HepG2 (cell line): ENCODE measurements around the gene RBM45. TPM values are rescaled to one million over a fixed set of nuclear protein-coding genes. Genes with fewer than 3 reads are reported as not detected.
A peak's percentile ranks its signal among the peaks of the same experiment; 100 is the strongest.

Experiments
- ATAC-seq: fragments of 200-7000 bp; cut with Tn5 transposase; 3 replicates; pipeline ENCODE4 v1.9.1; 2020; ENCODE audit warnings: mild to moderate bottlenecking, moderate library complexity
- BruUV-seq: library from RNA; stranded (reverse); fragments of 400-500 nt; replicated peaks from 2 replicates; lab custom pipeline; 2021; lab: Mats Ljungman, UMichigan
- CTCF ChIA-PET: fragments of 300-600 bp; formaldehyde crosslinking; extraction: SDS; loops from one replicate; lab custom pipeline; 2021; ENCODE audit warnings: low total read pairs, inconsistent platforms, low intra/inter-chr PET ratio; lab: Yijun Ruan, JAX
- POLR2A ChIA-PET: fragments of 350-600 bp; sonication (Branson Sonifier 250); formaldehyde crosslinking; loops from one replicate; lab custom pipeline; 2020; ENCODE audit warnings: antibody characterized with exemption, inconsistent platforms; lab: Yijun Ruan, JAX
- DNase-seq: peaks from one replicate; pipeline ENCODE4 v3.0.0-alpha.2; 2015; ENCODE audit warnings: low spot score
- FAIRE-seq: peaks from 3 replicates; lab custom pipeline; 2011; peaks lifted over from hg19 to GRCh38; lab: Jason Lieb, UNC
- H2AFZ ChIP-seq: one replicate; pipeline ENCODE4 v1.6.1; 2011; ENCODE audit warnings: low read length, inconsistent platforms
- H3K27ac ChIP-seq: fragments of 300-600 bp; 3 replicates; pipeline ENCODE4 v1.8.0; 2011; ENCODE audit warnings: mixed run types, mild to moderate bottlenecking, mixed read lengths, low read length, inconsistent platforms; ENCODE audit not compliant: insufficient read depth; ENCODE audit errors: extremely low read length
- H3K27me3 ChIP-seq, 2 experiments: fragments of 200-600 bp in 1 of 2; 2 replicates in 1 of 2; 3 replicates in 1 of 2; pipeline versions ENCODE4 v1.6.0 to v1.8.0; 2011; ENCODE audit warnings: low read length in 2 of 2, mild to moderate bottlenecking in 2 of 2, moderate library complexity in 2 of 2, inconsistent platforms in 1 of 2; ENCODE audit not compliant: insufficient read depth in 2 of 2, control insufficient read depth in 1 of 2
- H3K36me3 ChIP-seq, 2 experiments: fragments of 200-600 bp in 1 of 2; replicated peaks in 1 of 2; 2 replicates in 1 of 2; 3 replicates in 1 of 2; pipeline versions ENCODE4 v1.5.1 to v1.8.0; 2011; ENCODE audit warnings: low read length in 2 of 2, inconsistent platforms in 1 of 2; ENCODE audit not compliant: insufficient read depth in 2 of 2, control insufficient read depth in 1 of 2
- H3K4me1 ChIP-seq: 2 replicates; pipeline ENCODE4 v1.5.1; 2012; ENCODE audit warnings: low read length, inconsistent platforms; ENCODE audit not compliant: insufficient read depth
- H3K4me2 ChIP-seq: 2 replicates; pipeline ENCODE4 v1.6.0; 2011; ENCODE audit warnings: low read depth, low read length, inconsistent platforms
- H3K4me3 ChIP-seq, 3 experiments: fragments of 200-600 bp in 1 of 3; sonication (generic), shearing (Covaris generic) in 1 of 3; replicated peaks in 1 of 3; 2 replicates each; pipeline ENCODE4 v1.5.1; 2011 to 2016; ENCODE audit warnings: low read length in 3 of 3, inconsistent platforms in 2 of 3, low read depth in 2 of 3, mild to moderate bottlenecking in 2 of 3, control low read depth in 1 of 3, mixed read lengths in 1 of 3; ENCODE audit not compliant: insufficient read depth in 1 of 3
- H3K79me2 ChIP-seq: one replicate; pipeline ENCODE4 v1.6.1; 2011; ENCODE audit warnings: low read length, inconsistent platforms; ENCODE audit not compliant: insufficient read depth
- H3K9ac ChIP-seq: 2 replicates; pipeline ENCODE4 v1.6.0; 2011; ENCODE audit warnings: mild to moderate bottlenecking, low read depth, low read length, inconsistent platforms; ENCODE audit not compliant: insufficient read depth
- H3K9me3 ChIP-seq: 2 replicates; pipeline ENCODE4 v1.5.1; 2012; ENCODE audit warnings: mild to moderate bottlenecking, low read length
- H4K20me1 ChIP-seq: 2 replicates; pipeline ENCODE4 v1.6.0; 2011; ENCODE audit warnings: inconsistent platforms, mild to moderate bottlenecking, low read length, moderate library complexity; ENCODE audit not compliant: insufficient read depth
- AGO1 ChIP-seq: fragments of 200-400 bp; formaldehyde crosslinking; IDR thresholded peaks from 2 replicates; pipeline ENCODE4 v1.6.1; 2017; ENCODE audit warnings: mild to moderate bottlenecking, low read depth, low read length, moderate library complexity; ENCODE audit not compliant: poor library complexity, severe bottlenecking
- AGO2 ChIP-seq: fragments of 200-400 bp; formaldehyde crosslinking; optimal IDR thresholded peaks from 2 replicates; pipeline ENCODE3; 2017; ENCODE audit warnings: mild to moderate bottlenecking, low read depth, low read length, moderate library complexity
- BCL6 ChIP-seq: IDR thresholded peaks from 2 replicates; pipeline ENCODE4 v1.6.1; 2016; ENCODE audit warnings: missing genetic modification reagents, missing compliant biosample characterization
- CEBPB ChIP-seq: IDR thresholded peaks from 2 replicates; pipeline ENCODE4 v1.6.1; 2011; ENCODE audit warnings: low read depth, low read length, improper control_type of control experiment, borderline replicate concordance
- GATAD2A ChIP-seq: IDR thresholded peaks from 2 replicates; pipeline ENCODE4 v1.6.1; 2016
- HNRNPL ChIP-seq: fragments of 200-400 bp; formaldehyde crosslinking; IDR thresholded peaks from 2 replicates; pipeline ENCODE4 v1.6.1; 2017; ENCODE audit warnings: mild to moderate bottlenecking, low read depth, low read length
- KAT7 ChIP-seq: IDR thresholded peaks from 2 replicates; pipeline ENCODE4 v1.6.1; 2018; ENCODE audit warnings: borderline replicate concordance, missing compliant biosample characterization
- LCORL ChIP-seq, 2 experiments: fragments of 450-650 bp in 1 of 2; sonication (generic) in 1 of 2; formaldehyde crosslinking in 1 of 2; IDR thresholded peaks; 2 replicates each; pipeline versions ENCODE4 v1.5.0 to v1.6.1; 2017 to 2020; ENCODE audit warnings: antibody characterized with exemption in 1 of 2, missing genetic modification reagents in 1 of 2
- NCOA1 ChIP-seq: sonication (generic); formaldehyde crosslinking; IDR thresholded peaks from 2 replicates; pipeline ENCODE4 v1.9.0; 2021; ENCODE audit warnings: missing genetic modification reagents
- NPAS2 ChIP-seq: sonication (generic); formaldehyde crosslinking; IDR thresholded peaks from 2 replicates; pipeline ENCODE4 v1.8.0; 2022; ENCODE audit warnings: mild to moderate bottlenecking, missing genetic modification reagents, borderline replicate concordance
- RARA ChIP-seq: IDR thresholded peaks from 2 replicates; pipeline ENCODE4 v1.6.1; 2016; ENCODE audit warnings: missing genetic modification reagents, missing compliant biosample characterization
- RCOR2 ChIP-seq: IDR thresholded peaks from 2 replicates; pipeline ENCODE4 v1.6.1; 2016; ENCODE audit warnings: missing biosample characterization, missing genetic modification reagents
- SSRP1 ChIP-seq: IDR thresholded peaks from 2 replicates; pipeline ENCODE4 v1.6.1; 2016; ENCODE audit warnings: control low read depth
- ZMAT5 ChIP-seq: sonication (generic); formaldehyde crosslinking; IDR thresholded peaks from 2 replicates; pipeline ENCODE4 v1.5.0; 2020; ENCODE audit warnings: mild to moderate bottlenecking, low read depth, missing genetic modification reagents, borderline replicate concordance
- ZNF30 ChIP-seq: sonication (generic); formaldehyde crosslinking; IDR thresholded peaks from 2 replicates; pipeline ENCODE4 v1.5.0; 2020; ENCODE audit warnings: mild to moderate bottlenecking, missing genetic modification reagents
- ZNF782 ChIP-seq: sonication (generic); formaldehyde crosslinking; IDR thresholded peaks from 2 replicates; pipeline ENCODE4 v1.4.0; 2020; ENCODE audit warnings: missing genetic modification reagents, mild to moderate bottlenecking, borderline replicate concordance
- ZNF83 ChIP-seq: sonication (generic); formaldehyde crosslinking; IDR thresholded peaks from 2 replicates; pipeline ENCODE4 v1.4.0; 2020; ENCODE audit warnings: missing genetic modification reagents, mild to moderate bottlenecking, borderline replicate concordance
- ZSCAN25 ChIP-seq: sonication (generic); formaldehyde crosslinking; IDR thresholded peaks from 2 replicates; pipeline ENCODE4 v1.8.0; 2022; ENCODE audit warnings: mild to moderate bottlenecking, missing genetic modification reagents
- WGBS: methylation state at CpG from one replicate; pipeline ENCODE4 v1.1.6; 2017; ENCODE audit warnings: low lambda C conversion rate; 5-methylcytosine and 5-hydroxymethylcytosine counted together
- in situ Hi-C: cut with HindIII; loops from 2 replicates; pipeline ENCODE4 v1.10.0; 2017; ENCODE audit warnings: low pct_unique_long_range_greater_than_20kb; ENCODE audit not compliant: extremely low pct_ligation_motif_present
- intact Hi-C: fragments of 100-400 bp; cut with micrococcal nuclease; formaldehyde crosslinking; loops from one replicate; pipeline ENCODE4 v1.10.0; 2022; ENCODE audit not compliant: unreplicated experiment
- polyA plus RNA-seq, 8 experiments: library from polyadenylated mRNA; depleted of rRNA in 3 of 8; stranded (reverse) in 7 of 8; unstranded in 1 of 8; fragments of >200 nt; fragmentation: Illumina TruSeq in 4 of 8; extraction: Trizol in 4 of 8; gene quantifications; 2 replicates each; pipeline versions ENCODE4 v1.2.1 to v1.2.3, GENCODE V29; 2011 to 2016; ENCODE audit warnings: low read depth in 4 of 8, missing spikeins in 1 of 8, mixed read lengths in 1 of 8; ENCODE audit not compliant: insufficient read depth in 1 of 8
- total RNA-seq, 5 experiments: library from RNA; depleted of rRNA; stranded (reverse); fragments of >200 nt; fragmentation: Illumina TruSeq; extraction: Trizol; gene quantifications; 2 replicates each; pipeline ENCODE4 v1.2.3, GENCODE V29; 2016; ENCODE audit warnings: low read depth in 1 of 5

Gene RBM45
- total and polyA plus RNA-seq, 2 of the 13 experiments (the other 11 are each of a cell fraction or from before 2014, with no cell fraction given), result 5.7 to 25.2 TPM

- peak; percentile 47; the same call in 1 of the 2 replicates for TF ChIP-seq BCL6 (CRISPR knock-in tag)
- TF ChIP-seq LCORL (IDR thresholded peaks at IDR 0.05), result peak; percentile 88
- TF ChIP-seq LCORL (CRISPR knock-in tag; IDR thresholded peaks at IDR 0.05), result no peak
- peak; percentile 46 for TF ChIP-seq GATAD2A (CRISPR knock-in tag)
- peak; percentile 79; the same call in 1 of the 2 replicates for TF ChIP-seq CEBPB
- peak; percentile 41; the same call in 1 of the 2 replicates for TF ChIP-seq RCOR2
- TF ChIP-seq KAT7 (CRISPR knock-in tag), result no peak
- TF ChIP-seq RARA (CRISPR knock-in tag), result 0 out of 2 replicates have a peak, but pooled peaks have one; percentile 7
- 0 out of 2 replicates have a peak, but pooled peaks have one; percentile 45 for TF ChIP-seq SSRP1 (CRISPR knock-in tag)
- TF ChIP-seq, all 625 proteins: peak for 32
Observed at GRCh38 chr2:178070824-178071223, 41.4 kb upstream of the RBM45 start (continued).

- H3K27ac ChIP-seq, result no peak overlapping the region
- ChIA-PET POLR2A (interaction anchor here (1.0 kb wide), 1 partner anchor 40 kb away, joined by 3 read pairs; the partner anchor contains the start of gene RBM45), CTCF (no interaction called here)
Observed at GRCh38 chr2:178072000-178072382, 40.2 kb upstream of the RBM45 start.

More at GRCh38 chr2:178072000-178072382, 40.2 kb upstream of the RBM45 start:
- peaks cover 51% of the 10 kb centered on the region for H3K4me1 ChIP-seq
- H3K4me2 ChIP-seq, result peak overlapping the region; percentile 85
- in situ Hi-C loops, result no loop called here
- peak overlapping the region; percentile 70 for H3K9ac ChIP-seq
- WGBS, result 30% methylated on average over 2 of the region's 11 CpGs
- no TSS peak for BruUV-seq
- FAIRE-seq, result no peak
- H4K20me1 ChIP-seq, result no peaks in the 10 kb centered on the region
- no peaks in the 10 kb centered on the region for H3K79me2 ChIP-seq
- H3K27me3 ChIP-seq, result peaks cover 0 to 6% of the 10 kb centered on the region in 2 experiments; a peak in 1 of 5 replicates
- intact Hi-C loops, result loop anchor here (2.0 to 5.0 kb wide), 3 partner anchors 41 to 165 kb away; partner anchors contain the start of gene RBM45
- H3K36me3 ChIP-seq, result no peaks in the 10 kb centered on the region
- DNase-seq, result no peak
- H3K4me3 ChIP-seq, result peak overlapping the region; percentile 67 to 77 (median 76)
- peak; percentile 28 for TF ChIP-seq AGO1
- 0 out of 2 replicates have a peak, but pooled peaks have one; percentile 9 for TF ChIP-seq NCOA1 (CRISPR knock-in tag)
- TF ChIP-seq ZNF30, result no peak
- TF ChIP-seq HNRNPL, result peak; percentile 57; the same call in 1 of the 2 replicates
- no peak for TF ChIP-seq ZNF782 (CRISPR knock-in tag)
- 0 out of 2 replicates have a peak, but pooled peaks have one; percentile 22 for TF ChIP-seq NPAS2 (CRISPR knock-in tag)
- TF ChIP-seq AGO2, result peak; percentile 75
- no peak for TF ChIP-seq ZMAT5 (CRISPR knock-in tag)
- 0 out of 2 replicates have a peak, but pooled peaks have one; percentile 15 for TF ChIP-seq ZNF83 (CRISPR knock-in tag)
- no peak for TF ChIP-seq ZSCAN25 (CRISPR knock-in tag)
- peak; percentile 24 for ATAC-seq
- H2AFZ ChIP-seq, result peak overlapping the region; percentile 15
- no peaks in the 10 kb centered on the region for H3K9me3 ChIP-seq
